ENCODE data around the gene FGR.

DNA sequence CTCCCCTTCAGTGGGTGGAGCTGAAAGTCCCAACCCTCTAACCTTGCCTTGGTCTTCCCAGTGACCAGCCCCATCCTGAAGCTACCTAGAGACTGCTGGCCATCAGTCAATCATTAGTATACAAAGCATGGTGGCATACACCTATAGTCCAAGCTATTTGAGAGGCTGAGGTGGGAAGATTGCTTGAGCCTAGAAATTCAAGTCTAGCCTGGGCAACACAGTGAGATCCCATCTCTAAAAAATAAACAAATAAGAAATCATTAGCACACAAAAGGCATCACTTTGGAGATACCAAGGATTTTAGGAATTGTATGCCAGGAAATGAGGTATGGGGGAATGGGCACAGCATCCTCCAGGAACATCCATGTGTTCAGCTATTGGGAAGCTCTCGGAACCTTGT is 41.4 kb upstream of the FGR start:
- TF ChIP-seq POLR2A (IDR thresholded peaks at IDR 0.05) = no peak
- TF ChIP-seq, protein P1, sequence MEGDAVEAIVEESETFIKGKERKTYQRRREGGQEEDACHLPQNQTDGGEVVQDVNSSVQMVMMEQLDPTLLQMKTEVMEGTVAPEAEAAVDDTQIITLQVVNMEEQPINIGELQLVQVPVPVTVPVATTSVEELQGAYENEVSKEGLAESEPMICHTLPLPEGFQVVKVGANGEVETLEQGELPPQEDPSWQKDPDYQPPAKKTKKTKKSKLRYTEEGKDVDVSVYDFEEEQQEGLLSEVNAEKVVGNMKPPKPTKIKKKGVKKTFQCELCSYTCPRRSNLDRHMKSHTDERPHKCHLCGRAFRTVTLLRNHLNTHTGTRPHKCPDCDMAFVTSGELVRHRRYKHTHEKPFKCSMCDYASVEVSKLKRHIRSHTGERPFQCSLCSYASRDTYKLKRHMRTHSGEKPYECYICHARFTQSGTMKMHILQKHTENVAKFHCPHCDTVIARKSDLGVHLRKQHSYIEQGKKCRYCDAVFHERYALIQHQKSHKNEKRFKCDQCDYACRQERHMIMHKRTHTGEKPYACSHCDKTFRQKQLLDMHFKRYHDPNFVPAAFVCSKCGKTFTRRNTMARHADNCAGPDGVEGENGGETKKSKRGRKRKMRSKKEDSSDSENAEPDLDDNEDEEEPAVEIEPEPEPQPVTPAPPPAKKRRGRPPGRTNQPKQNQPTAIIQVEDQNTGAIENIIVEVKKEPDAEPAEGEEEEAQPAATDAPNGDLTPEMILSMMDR (IDR thresholded peaks at IDR 0.05) = no peak

Measured in adrenal gland (tissue), 5 donors.